Liver (tissue), 9 donors: ENCODE results near the gene EEA1. TPM values are rescaled to one million over a fixed set of nuclear protein-coding genes. Genes with fewer than 3 reads are reported as not detected.
"Not testable (repeated sequence)": the region's sequence is repeated elsewhere in the genome, so short reads cannot be mapped to it uniquely, and the experiment has no call there.

ENCODE experiments used
- DNase-seq: peaks from one replicate; pipeline ENCODE4 v3.0.0-alpha.2; 2017; ENCODE audit warnings: low spot score
- H3K27ac ChIP-seq, 2 donors: one replicate each; pipeline ENCODE4 v1.7.0; 2013; ENCODE audit warnings: inconsistent platforms in 2 of 2, low read length in 2 of 2, control low read depth in 1 of 2, low read depth in 1 of 2, mild to moderate bottlenecking in 1 of 2
- H3K27me3 ChIP-seq, 4 donors: one replicate each; pipeline versions ENCODE4 v1.6.1 to v1.7.0; 2013; ENCODE audit warnings: low read length in 3 of 4, inconsistent platforms in 1 of 4, mild to moderate bottlenecking in 1 of 4, moderate library complexity in 1 of 4; ENCODE audit not compliant: control insufficient read depth in 4 of 4, insufficient read depth in 4 of 4
- H3K36me3 ChIP-seq, 4 donors: one replicate each; pipeline versions ENCODE4 v1.6.1 to v1.7.0; 2013; ENCODE audit warnings: low read length in 3 of 4, mild to moderate bottlenecking in 3 of 4, low read depth in 1 of 4, moderate library complexity in 1 of 4; ENCODE audit not compliant: control insufficient read depth in 4 of 4, insufficient read depth in 3 of 4
- H3K4me1 ChIP-seq, 4 donors: one replicate each; pipeline versions ENCODE4 v1.6.1 to v1.7.0; 2013; ENCODE audit warnings: low read length in 3 of 4, mild to moderate bottlenecking in 3 of 4, moderate library complexity in 1 of 4; ENCODE audit not compliant: control insufficient read depth in 4 of 4, insufficient read depth in 4 of 4
- H3K4me3 ChIP-seq, 3 donors: one replicate each; pipeline versions ENCODE4 v1.6.1 to v1.7.0; 2013; ENCODE audit warnings: low read length in 3 of 3, control low read depth in 1 of 3, low read depth in 1 of 3, mild to moderate bottlenecking in 1 of 3
- H3K9ac ChIP-seq, 2 donors: one replicate each; pipeline ENCODE4 v1.7.0; 2013; ENCODE audit warnings: low read length in 2 of 2, mild to moderate bottlenecking in 2 of 2, moderate library complexity in 2 of 2, control low read depth in 1 of 2, low read depth in 1 of 2
- H3K9me3 ChIP-seq, 4 donors: one replicate each; pipeline versions ENCODE4 v1.6.1 to v1.7.0; 2013; ENCODE audit warnings: low read length in 3 of 4; ENCODE audit not compliant: control insufficient read depth in 4 of 4
- CTCF ChIP-seq: fragments of 150-350 bp; IDR thresholded peaks from 2 replicates; pipeline ENCODE4 v1.5.1; 2017; ENCODE audit warnings: improper control_type of control experiment, low read depth, low read length; ENCODE audit not compliant: missing input control
- EGR1 ChIP-seq, 2 donors: IDR thresholded peaks; 2 replicates each; pipeline ENCODE4 v1.6.1; 2016 to 2018; ENCODE audit warnings: antibody characterized with exemption in 2 of 2, low read depth in 2 of 2
- FOXA1 ChIP-seq: IDR thresholded peaks from 2 replicates; pipeline ENCODE4 v1.6.1; 2016; ENCODE audit warnings: antibody characterized with exemption
- FOXA2 ChIP-seq: IDR thresholded peaks from 2 replicates; pipeline ENCODE4 v1.6.1; 2016; ENCODE audit warnings: antibody characterized with exemption
- GABPA ChIP-seq, 2 donors: IDR thresholded peaks in 1 of 2; conservative IDR thresholded peaks in 1 of 2; 2 replicates each; pipeline ENCODE4 v1.6.1; 2016; ENCODE audit warnings: antibody characterized with exemption in 2 of 2, mild to moderate bottlenecking in 1 of 2, moderate library complexity in 1 of 2
- HNF4G ChIP-seq: IDR thresholded peaks from 2 replicates; pipeline ENCODE4 v1.6.1; 2016; ENCODE audit warnings: antibody characterized with exemption
- JUND ChIP-seq, 2 donors: IDR thresholded peaks; 2 replicates each; pipeline ENCODE4 v1.6.1; 2016; ENCODE audit warnings: antibody characterized with exemption in 2 of 2
- MAX ChIP-seq: IDR thresholded peaks from 2 replicates; pipeline ENCODE4 v1.6.1; 2016; ENCODE audit warnings: antibody characterized with exemption
- NR2F2 ChIP-seq: IDR thresholded peaks from 2 replicates; pipeline ENCODE4 v1.6.1; 2016; ENCODE audit warnings: antibody characterized with exemption
- RXRA ChIP-seq, 2 donors: IDR thresholded peaks; 2 replicates each; pipeline ENCODE4 v1.6.1; 2017 to 2018; ENCODE audit warnings: antibody characterized with exemption in 2 of 2, mild to moderate bottlenecking in 1 of 2
- SP1 ChIP-seq: IDR thresholded peaks from 2 replicates; pipeline ENCODE4 v1.6.1; 2018; ENCODE audit warnings: antibody characterized with exemption, mild to moderate bottlenecking
- TAF1 ChIP-seq: conservative IDR thresholded peaks from 2 replicates; pipeline ENCODE4 v1.6.1; 2016; ENCODE audit warnings: antibody characterized with exemption, mild to moderate bottlenecking
- YY1 ChIP-seq: IDR thresholded peaks from 2 replicates; pipeline ENCODE4 v1.6.1; 2016; ENCODE audit warnings: antibody characterized with exemption, mild to moderate bottlenecking
- ZBTB33 ChIP-seq: IDR thresholded peaks from 2 replicates; pipeline ENCODE4 v1.6.1; 2016; ENCODE audit warnings: antibody characterized with exemption
- WGBS: extraction: QIAGEN DNeasy Blood & Tissue Kit; methylation state at CpG from one replicate; pipeline ENCODE4 v1.1.7; 2013; 5-methylcytosine and 5-hydroxymethylcytosine counted together
- polyA plus RNA-seq, 2 donors: library from polyadenylated mRNA; stranded (reverse) in 1 of 2; unstranded in 1 of 2; fragments of 200-250 nt in 1 of 2; fragments of >200 nt in 1 of 2; fragmentation: Nextera tagmentation in 1 of 2; extraction: Ambion mirVana in 1 of 2; gene quantifications; one replicate each; pipeline versions ENCODE4 v1.2.1 to v1.2.3, GENCODE V29; 2013 to 2015
- total RNA-seq, 2 donors: library from RNA; depleted of rRNA; stranded (reverse); fragments of >200 nt; gene quantifications; one replicate each; pipeline ENCODE4 v1.2.3, GENCODE V29; 2014
- TF ChIP-seq, protein P1 (sequence below): IDR thresholded peaks from 2 replicates; pipeline ENCODE4 v1.6.1; 2016; ENCODE audit warnings: antibody characterized with exemption
- TF ChIP-seq, protein P2 (sequence below): IDR thresholded peaks from 2 replicates; pipeline ENCODE4 v1.6.1; 2016; ENCODE audit warnings: antibody characterized with exemption, mild to moderate bottlenecking
- donor health status: healthy.
- donor health status: healthy.
- donor health status: healthy.
- donor health status: healthy.
- donor health status: healthy.

The EEA1 gene
- total and polyA plus RNA-seq, 4 donors, result 2.5 to 15.8 (median 9.1) TPM

GRCh38 chr12:92756898-92757596 lies 172.0 kb downstream of the EEA1 start (continued):
- TF ChIP-seq CTCF (no peak), FOXA2 (no peak), FOXA1 (no peak), RXRA (IDR thresholded peaks at IDR 0.05) (no peak)

GRCh38 chr12:92753976-92754885 lies 174.9 kb downstream of the EEA1 start:
- DNase-seq, result no peak
- Histone ChIP-seq H3K36me3 (no peaks in the 10 kb centered on the region), H3K4me3 (no peak overlapping the region), H3K9me3 (no peaks in the 10 kb centered on the region), H3K27me3 (no peaks in the 10 kb centered on the region), H3K9ac (no peak overlapping the region), H3K4me1 (no peaks in the 10 kb centered on the region), H3K27ac (no peak overlapping the region)
- TF ChIP-seq JUND (IDR thresholded peaks at IDR 0.05), result no peak
- TF ChIP-seq TAF1, result no peak
- TF ChIP-seq YY1, result no peak
- peak; percentile 24 for TF ChIP-seq SP1
- no peak for TF ChIP-seq EGR1 (IDR thresholded peaks at IDR 0.05; ENCODE audit: low read depth in 2 of 2)
- peak; percentile 14 to 48 for TF ChIP-seq RXRA (IDR thresholded peaks at IDR 0.05)
- TF ChIP-seq FOXA1, result no peak
- no peak for TF ChIP-seq FOXA2
- TF ChIP-seq, protein P1, sequence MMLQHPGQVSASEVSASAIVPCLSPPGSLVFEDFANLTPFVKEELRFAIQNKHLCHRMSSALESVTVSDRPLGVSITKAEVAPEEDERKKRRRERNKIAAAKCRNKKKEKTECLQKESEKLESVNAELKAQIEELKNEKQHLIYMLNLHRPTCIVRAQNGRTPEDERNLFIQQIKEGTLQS, result no peak
- peak; percentile 94 for TF ChIP-seq NR2F2
- TF ChIP-seq GABPA (IDR thresholded peaks at IDR 0.05 in 1 of 2, conservative IDR thresholded peaks at IDR 0.05 in 1 of 2), result no peak
- TF ChIP-seq ZBTB33, result no peak
- TF ChIP-seq MAX, result peak; percentile 13
- TF ChIP-seq, protein P2, sequence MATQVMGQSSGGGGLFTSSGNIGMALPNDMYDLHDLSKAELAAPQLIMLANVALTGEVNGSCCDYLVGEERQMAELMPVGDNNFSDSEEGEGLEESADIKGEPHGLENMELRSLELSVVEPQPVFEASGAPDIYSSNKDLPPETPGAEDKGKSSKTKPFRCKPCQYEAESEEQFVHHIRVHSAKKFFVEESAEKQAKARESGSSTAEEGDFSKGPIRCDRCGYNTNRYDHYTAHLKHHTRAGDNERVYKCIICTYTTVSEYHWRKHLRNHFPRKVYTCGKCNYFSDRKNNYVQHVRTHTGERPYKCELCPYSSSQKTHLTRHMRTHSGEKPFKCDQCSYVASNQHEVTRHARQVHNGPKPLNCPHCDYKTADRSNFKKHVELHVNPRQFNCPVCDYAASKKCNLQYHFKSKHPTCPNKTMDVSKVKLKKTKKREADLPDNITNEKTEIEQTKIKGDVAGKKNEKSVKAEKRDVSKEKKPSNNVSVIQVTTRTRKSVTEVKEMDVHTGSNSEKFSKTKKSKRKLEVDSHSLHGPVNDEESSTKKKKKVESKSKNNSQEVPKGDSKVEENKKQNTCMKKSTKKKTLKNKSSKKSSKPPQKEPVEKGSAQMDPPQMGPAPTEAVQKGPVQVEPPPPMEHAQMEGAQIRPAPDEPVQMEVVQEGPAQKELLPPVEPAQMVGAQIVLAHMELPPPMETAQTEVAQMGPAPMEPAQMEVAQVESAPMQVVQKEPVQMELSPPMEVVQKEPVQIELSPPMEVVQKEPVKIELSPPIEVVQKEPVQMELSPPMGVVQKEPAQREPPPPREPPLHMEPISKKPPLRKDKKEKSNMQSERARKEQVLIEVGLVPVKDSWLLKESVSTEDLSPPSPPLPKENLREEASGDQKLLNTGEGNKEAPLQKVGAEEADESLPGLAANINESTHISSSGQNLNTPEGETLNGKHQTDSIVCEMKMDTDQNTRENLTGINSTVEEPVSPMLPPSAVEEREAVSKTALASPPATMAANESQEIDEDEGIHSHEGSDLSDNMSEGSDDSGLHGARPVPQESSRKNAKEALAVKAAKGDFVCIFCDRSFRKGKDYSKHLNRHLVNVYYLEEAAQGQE, result no peak
- no peak for TF ChIP-seq CTCF
- TF ChIP-seq HNF4G, result no peak
- 78% methylated on average over 10 of the region's 10 CpGs for WGBS

DNA sequence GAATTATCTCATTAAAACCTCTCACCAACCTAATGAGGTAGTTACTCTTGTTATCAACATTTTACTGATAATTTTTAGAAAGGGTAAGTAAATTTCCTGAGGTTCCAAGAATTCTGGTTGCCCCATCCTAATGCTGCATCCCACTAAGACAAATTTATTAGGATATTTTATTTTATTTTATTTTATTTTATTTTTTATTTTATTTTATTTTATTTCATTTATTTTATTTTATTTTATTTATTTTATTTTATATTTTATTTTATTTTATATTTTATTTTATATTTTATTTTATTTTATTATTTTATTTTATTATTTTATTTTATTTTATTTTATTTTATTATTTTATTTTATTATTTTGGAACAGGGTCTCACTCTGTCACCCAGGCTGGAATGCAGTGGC lies 179.4 kb downstream of the EEA1 start:
- not testable (repeated sequence) for DNase-seq, H3K27me3 ChIP-seq, H3K36me3 ChIP-seq, H3K4me1 ChIP-seq, H3K4me3 ChIP-seq, H3K27ac ChIP-seq, H3K9me3 ChIP-seq, H3K9ac ChIP-seq
